Body of pancreas (tissue), 4 donors: ENCODE measurements around the gene AMN1. TPM values are rescaled to one million over a fixed set of nuclear protein-coding genes. Genes with fewer than 3 reads are reported as not detected.
"Not testable (repeated sequence)": the region's sequence is repeated elsewhere in the genome, so short reads cannot be mapped to it uniquely, and the experiment has no call there.

Source experiments
- ATAC-seq: fragments of 150-250 bp; one replicate; pipeline ENCODE4 v1.9.1; 2016
- DNase-seq, 4 donors: peaks; one replicate each; pipeline ENCODE4 v3.0.0-alpha.2; 2019
- H3K27ac ChIP-seq, 4 donors: fragments of 200-600 bp; sonication (generic); 1 replicate in 3 of 4; 2 replicates in 1 of 4; pipeline versions ENCODE4 v1.5.1 to v1.6.1; 2016 to 2019; ENCODE audit warnings: mild to moderate bottlenecking in 1 of 4, mixed read lengths in 1 of 4, moderate library complexity in 1 of 4
- H3K27me3 ChIP-seq, 2 donors: fragments of 200-600 bp; sonication (generic); one replicate each; pipeline ENCODE4 v1.6.0; 2016; ENCODE audit warnings: mild to moderate bottlenecking in 1 of 2
- H3K36me3 ChIP-seq, 2 donors: fragments of 200-600 bp; sonication (generic); replicated peaks in 1 of 2; 2 replicates each; pipeline ENCODE4 v1.5.1; 2016; ENCODE audit warnings: low read depth in 2 of 2; ENCODE audit not compliant: insufficient read depth in 1 of 2
- H3K4me1 ChIP-seq: fragments of 200-600 bp; sonication (generic); one replicate; pipeline ENCODE4 v1.6.0; 2016
- H3K4me3 ChIP-seq, 2 donors: fragments of 200-600 bp; sonication (generic); 1 replicate in 1 of 2; 2 replicates in 1 of 2; pipeline ENCODE4 v1.5.1; 2016 to 2019
- H3K9me3 ChIP-seq, 3 donors: fragments of 200-600 bp; sonication (generic); 1 replicate in 2 of 3; 2 replicates in 1 of 3; pipeline ENCODE4 v1.5.1; 2016
- CTCF ChIP-seq, 7 experiments: fragments of 450-650 bp in 4 of 7; fragments of 200-600 bp in 3 of 7; sonication (generic) in 3 of 7; IDR thresholded peaks; one replicate each; pipeline ENCODE4 v1.5.1; 2016 to 2019; ENCODE audit warnings: antibody characterized with exemption in 7 of 7
- POLR2A ChIP-seq, 3 donors: fragments of 450-650 bp; IDR thresholded peaks; one replicate each; pipeline ENCODE4 v1.6.1; 2016; ENCODE audit warnings: antibody characterized with exemption in 3 of 3, mild to moderate bottlenecking in 2 of 3
- WGBS, 2 donors: methylation state at CpG; one replicate each; pipeline ENCODE4 v1.1.5; 2017; 5-methylcytosine and 5-hydroxymethylcytosine counted together
- intact Hi-C: fragments of 100-400 bp; cut with DNase I; formaldehyde crosslinking; loops from one replicate; pipeline ENCODE4 v1.15.1; 2023
- total RNA-seq, 2 donors: library from RNA; depleted of rRNA; stranded (reverse); fragments of >200 nt; gene quantifications; one replicate each; pipeline ENCODE4 v1.1.0, GENCODE V29; 2016

Gene AMN1
- total RNA-seq, 2 donors from 2014 or later: 6.5 to 13.2 TPM

- no peak overlapping the region for H3K4me3 ChIP-seq
- no peaks in the 10 kb centered on the region for H3K36me3 ChIP-seq
- no peaks in the 10 kb centered on the region for H3K27me3 ChIP-seq
- no peaks in the 10 kb centered on the region for H3K9me3 ChIP-seq
- H3K27ac ChIP-seq: peak overlapping the region in 1 of 4 donors; percentile 3
- 72 to 82% methylated on average over 4 of the region's 4 CpGs for WGBS, 2 donors
- ATAC-seq: no peak
- DNase-seq: peak in 1 of 4 donors; percentile 46
- intact Hi-C loops: no loop called here
- TF ChIP-seq CTCF (IDR thresholded peaks at IDR 0.05) (no peak), POLR2A (IDR thresholded peaks at IDR 0.05) (no peak)
- H3K4me1 ChIP-seq: peaks cover 9% of the 10 kb centered on the region
Observed at GRCh38 chr12:31752450-31752849, 23.6 kb upstream of the AMN1 start.

DNA sequence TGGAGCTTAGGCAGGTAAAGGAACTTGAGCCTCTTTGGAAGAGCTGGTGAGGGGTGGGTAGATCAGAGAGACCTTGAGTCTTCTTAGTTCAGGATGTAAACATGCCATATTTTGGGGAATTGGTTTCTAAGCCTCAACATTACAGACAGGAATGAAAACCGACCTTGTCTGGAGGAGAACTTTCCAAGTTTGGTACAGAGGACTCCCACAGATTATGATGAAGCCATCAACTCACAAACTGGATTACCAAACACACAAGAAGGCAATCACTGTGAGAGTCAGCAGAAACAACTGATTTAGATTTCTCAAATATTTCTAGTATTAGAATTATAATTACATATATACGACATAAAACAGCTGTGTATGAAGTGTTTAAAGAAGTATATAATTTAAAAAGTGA is 22.3 kb upstream of the AMN1 start:
- H3K27ac ChIP-seq: no peak overlapping the region

GRCh38 chr12:31750747-31751039 is 21.9 kb upstream of the AMN1 start:
- DNase-seq: no peak
- Histone ChIP-seq H3K36me3 (no peaks in the 10 kb centered on the region), H3K9me3 (no peaks in the 10 kb centered on the region), H3K27me3 (no peaks in the 10 kb centered on the region), H3K27ac (peak overlapping the region in 1 of 4 donors; percentile 58), H3K4me1 (peaks cover 16% of the 10 kb centered on the region), H3K4me3 (no peak overlapping the region)
- TF ChIP-seq CTCF (IDR thresholded peaks at IDR 0.05) (no peak), POLR2A (IDR thresholded peaks at IDR 0.05) (no peak)
- WGBS, 2 donors: 69 to 76% methylated on average over 2 of the region's 2 CpGs
- intact Hi-C loops: no loop called here
- ATAC-seq: no peak

More for the DNA sequence above, 22.3 kb upstream of the AMN1 start:
- DNase-seq: no peak
- Histone ChIP-seq H3K4me1 (peaks cover 16% of the 10 kb centered on the region), H3K4me3 (no peak overlapping the region), H3K9me3 (no peaks in the 10 kb centered on the region), H3K36me3 (no peaks in the 10 kb centered on the region), H3K27me3 (no peaks in the 10 kb centered on the region)
- intact Hi-C loops: no loop called here
- 87 to 93% methylated on average over 2 of the region's 2 CpGs for WGBS, 2 donors
- ATAC-seq: no peak
- no peak for TF ChIP-seq CTCF (IDR thresholded peaks at IDR 0.05)
- no peak for TF ChIP-seq POLR2A (IDR thresholded peaks at IDR 0.05)

- Histone ChIP-seq H3K27ac (peak overlapping the region; percentile 57 to 85 (median 66)), H3K4me1 (peaks cover 16% of the 10 kb centered on the region), H3K36me3 (no peaks in the 10 kb centered on the region), H3K4me3 (no peak overlapping the region), H3K27me3 (no peaks in the 10 kb centered on the region), H3K9me3 (no peaks in the 10 kb centered on the region)
- no peak for TF ChIP-seq POLR2A (IDR thresholded peaks at IDR 0.05)
- DNase-seq (peak; percentile 83 to 95 (median 89)), ATAC-seq (peak; percentile 99)
- 13 to 18% methylated on average over 5 of the region's 5 CpGs for WGBS, 2 donors
- intact Hi-C loops: no loop called here
Observed at GRCh38 chr12:31749024-31749704, 20.3 kb upstream of the AMN1 start.

GRCh38 chr12:31745242-31745641 is 16.4 kb upstream of the AMN1 start:
- intact Hi-C loops: no loop called here
- no peaks in the 10 kb centered on the region for H3K36me3 ChIP-seq
- 77 to 88% methylated on average over 2 of the region's 2 CpGs for WGBS, 2 donors
- ATAC-seq (no peak), DNase-seq (no peak)
- no peak overlapping the region for H3K27ac ChIP-seq
- H3K27me3 ChIP-seq: no peaks in the 10 kb centered on the region
- H3K4me1 ChIP-seq: peaks cover 16% of the 10 kb centered on the region
- TF ChIP-seq POLR2A (IDR thresholded peaks at IDR 0.05) (no peak), CTCF (IDR thresholded peaks at IDR 0.05) (no peak)
- no peaks in the 10 kb centered on the region for H3K9me3 ChIP-seq
- H3K4me3 ChIP-seq: no peak overlapping the region

DNA sequence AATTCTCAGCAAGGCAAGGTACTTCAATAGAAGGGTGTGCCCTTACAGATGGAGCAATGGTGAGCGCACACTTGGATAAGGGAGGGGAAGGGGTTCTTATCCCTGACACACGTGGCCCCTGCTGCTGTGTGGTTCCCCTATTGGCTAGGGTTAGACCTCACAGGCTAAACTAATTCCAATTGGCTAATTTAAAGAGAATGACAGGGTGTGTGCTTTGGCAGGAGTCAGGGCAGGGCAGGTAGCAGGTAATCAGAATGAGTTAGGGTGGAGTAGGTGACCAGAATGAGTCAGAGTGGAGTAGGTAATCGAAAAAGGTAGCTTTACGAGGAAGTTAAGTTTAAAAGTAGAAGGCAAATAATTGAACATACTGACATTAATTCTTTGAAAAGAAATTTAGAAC is 15.5 kb upstream of the AMN1 start:
- H3K9me3 ChIP-seq, H3K27me3 ChIP-seq, H3K27ac ChIP-seq, ATAC-seq, H3K4me3 ChIP-seq, H3K36me3 ChIP-seq, intact Hi-C loops, H3K4me1 ChIP-seq: not testable (repeated sequence)
- DNase-seq: peak in 1 of 4 donors; percentile 29
- WGBS, 2 donors: 68 to 82% methylated on average over 4 of the region's 4 CpGs
